Nephron progenitor cell (in vitro differentiated cells): ENCODE data around the gene EPAS1.

ENCODE experiments used
- DNase-seq: peaks from one replicate; pipeline ENCODE4 v3.0.0; 2021
- H3K27ac Mint-ChIP-seq: 2 replicates; pipeline ENCODE4 v1.8.0; 2021; ENCODE audit warnings: mild to moderate bottlenecking, moderate library complexity, mixed read lengths
- H3K27me3 Mint-ChIP-seq: 2 replicates; pipeline ENCODE4 v1.8.0; 2021; ENCODE audit warnings: mild to moderate bottlenecking, low read depth, mixed read lengths; ENCODE audit not compliant: poor library complexity
- H3K36me3 Mint-ChIP-seq: 2 replicates; pipeline ENCODE4 v1.8.0; 2021; ENCODE audit warnings: low read depth, mixed read lengths
- H3K4me1 Mint-ChIP-seq: 2 replicates; pipeline ENCODE4 v1.8.0; 2021; ENCODE audit warnings: mixed read lengths
- H3K4me3 Mint-ChIP-seq: 2 replicates; pipeline ENCODE4 v1.8.0; 2021; ENCODE audit warnings: mild to moderate bottlenecking, moderate library complexity, mixed read lengths
- H3K9me3 Mint-ChIP-seq: 2 replicates; pipeline ENCODE4 v1.8.0; 2021; ENCODE audit warnings: mild to moderate bottlenecking, moderate library complexity, mixed read lengths
- TF ChIP-seq, protein P1 (sequence below): fragments of 200-600 bp; sonication (generic); IDR thresholded peaks from 2 replicates; pipeline ENCODE4 v1.5.0; 2021; ENCODE audit warnings: antibody characterized with exemption

Gene EPAS1

GRCh38 chr2:46381263-46381849, 84.1 kb downstream of the EPAS1 start:
- H3K36me3 Mint-ChIP-seq = no peaks in the 10 kb centered on the region
- H3K4me1 Mint-ChIP-seq = peaks cover 8% of the 10 kb centered on the region
- no peak overlapping the region for H3K4me3 Mint-ChIP-seq
- TF ChIP-seq, protein P1, sequence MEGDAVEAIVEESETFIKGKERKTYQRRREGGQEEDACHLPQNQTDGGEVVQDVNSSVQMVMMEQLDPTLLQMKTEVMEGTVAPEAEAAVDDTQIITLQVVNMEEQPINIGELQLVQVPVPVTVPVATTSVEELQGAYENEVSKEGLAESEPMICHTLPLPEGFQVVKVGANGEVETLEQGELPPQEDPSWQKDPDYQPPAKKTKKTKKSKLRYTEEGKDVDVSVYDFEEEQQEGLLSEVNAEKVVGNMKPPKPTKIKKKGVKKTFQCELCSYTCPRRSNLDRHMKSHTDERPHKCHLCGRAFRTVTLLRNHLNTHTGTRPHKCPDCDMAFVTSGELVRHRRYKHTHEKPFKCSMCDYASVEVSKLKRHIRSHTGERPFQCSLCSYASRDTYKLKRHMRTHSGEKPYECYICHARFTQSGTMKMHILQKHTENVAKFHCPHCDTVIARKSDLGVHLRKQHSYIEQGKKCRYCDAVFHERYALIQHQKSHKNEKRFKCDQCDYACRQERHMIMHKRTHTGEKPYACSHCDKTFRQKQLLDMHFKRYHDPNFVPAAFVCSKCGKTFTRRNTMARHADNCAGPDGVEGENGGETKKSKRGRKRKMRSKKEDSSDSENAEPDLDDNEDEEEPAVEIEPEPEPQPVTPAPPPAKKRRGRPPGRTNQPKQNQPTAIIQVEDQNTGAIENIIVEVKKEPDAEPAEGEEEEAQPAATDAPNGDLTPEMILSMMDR = no peak
- H3K27ac Mint-ChIP-seq = no peak overlapping the region
- H3K9me3 Mint-ChIP-seq = no peaks in the 10 kb centered on the region
- no peak for DNase-seq
- H3K27me3 Mint-ChIP-seq = peaks cover 5% of the 10 kb centered on the region

DNA sequence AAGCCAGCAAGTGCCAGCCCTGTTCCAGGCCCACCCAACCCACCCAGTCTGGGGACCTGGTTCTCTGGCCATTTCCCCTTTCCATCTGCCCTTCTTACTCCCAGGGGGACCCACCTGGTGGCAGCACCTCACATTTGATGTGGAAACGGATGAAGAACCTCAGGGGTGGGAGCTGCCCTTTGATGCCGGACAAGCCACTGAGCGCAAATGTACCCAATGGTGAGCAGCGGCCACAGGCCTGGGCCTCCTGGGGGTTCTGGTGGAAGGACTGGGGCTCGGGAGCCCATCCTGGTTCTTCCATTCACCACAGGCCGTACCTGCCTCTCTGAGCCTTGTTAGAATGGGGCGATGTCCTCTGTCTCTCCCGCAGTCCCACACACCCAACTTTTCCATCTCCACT, 84.7 kb downstream of the EPAS1 start:
- Mint-ChIP-seq H3K27ac (no peak overlapping the region), H3K36me3 (no peaks in the 10 kb centered on the region), H3K27me3 (peaks cover 5% of the 10 kb centered on the region), H3K4me1 (peaks cover 8% of the 10 kb centered on the region), H3K4me3 (no peak overlapping the region), H3K9me3 (no peaks in the 10 kb centered on the region)
- TF ChIP-seq, protein P1 = no peak
- no peak for DNase-seq

GRCh38 chr2:46382331-46383112, 85.3 kb downstream of the EPAS1 start:
- H3K27me3 Mint-ChIP-seq = peaks cover 5% of the 10 kb centered on the region
- H3K36me3 Mint-ChIP-seq = no peaks in the 10 kb centered on the region
- no peak for DNase-seq
- TF ChIP-seq, protein P1 = no peak
- H3K27ac Mint-ChIP-seq = no peak overlapping the region
- peaks cover 8% of the 10 kb centered on the region for H3K4me1 Mint-ChIP-seq
- H3K9me3 Mint-ChIP-seq = no peaks in the 10 kb centered on the region
- no peak overlapping the region for H3K4me3 Mint-ChIP-seq

DNA sequence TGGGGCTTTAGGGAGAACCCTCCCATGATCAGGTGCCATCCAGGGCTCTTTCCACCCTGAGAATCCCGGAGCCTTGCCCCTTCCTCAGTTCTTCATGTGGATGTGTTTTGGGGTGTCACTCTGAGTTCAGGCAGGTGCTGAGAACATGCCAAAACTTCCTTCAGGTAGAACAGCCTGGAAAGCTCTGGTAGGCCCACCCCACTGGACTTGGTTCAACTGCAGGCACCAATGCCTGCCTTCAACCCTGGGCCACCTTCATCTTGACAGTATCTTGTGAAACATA, 85.8 kb downstream of the EPAS1 start:
- no peak overlapping the region for H3K4me3 Mint-ChIP-seq
- H3K4me1 Mint-ChIP-seq = peaks cover 8% of the 10 kb centered on the region
- TF ChIP-seq, protein P1 = no peak
- DNase-seq = no peak
- no peaks in the 10 kb centered on the region for H3K36me3 Mint-ChIP-seq
- H3K27ac Mint-ChIP-seq = no peak overlapping the region
- H3K27me3 Mint-ChIP-seq = peaks cover 5% of the 10 kb centered on the region
- no peaks in the 10 kb centered on the region for H3K9me3 Mint-ChIP-seq

- H3K4me3 Mint-ChIP-seq = no peak overlapping the region
- no peaks in the 10 kb centered on the region for H3K36me3 Mint-ChIP-seq
- H3K9me3 Mint-ChIP-seq = no peaks in the 10 kb centered on the region
- peaks cover 10% of the 10 kb centered on the region for H3K4me1 Mint-ChIP-seq
- peaks cover 5% of the 10 kb centered on the region for H3K27me3 Mint-ChIP-seq
- H3K27ac Mint-ChIP-seq = no peak overlapping the region
- no peak for DNase-seq
- TF ChIP-seq, protein P1 = no peak
Observed at GRCh38 chr2:46383784-46384456, 86.7 kb downstream of the EPAS1 start.

DNA sequence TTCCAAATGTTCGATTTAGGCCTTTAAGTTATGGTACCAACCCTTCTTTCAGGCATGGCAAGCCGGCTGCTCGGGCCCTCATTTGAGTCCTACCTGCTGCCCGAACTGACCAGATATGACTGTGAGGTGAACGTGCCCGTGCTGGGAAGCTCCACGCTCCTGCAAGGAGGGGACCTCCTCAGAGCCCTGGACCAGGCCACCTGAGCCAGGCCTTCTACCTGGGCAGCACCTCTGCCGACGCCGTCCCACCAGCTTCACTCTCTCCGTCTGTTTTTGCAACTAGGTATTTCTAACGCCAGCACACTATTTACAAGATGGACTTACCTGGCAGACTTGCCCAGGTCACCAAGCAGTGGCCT, 87.2 kb downstream of the EPAS1 start:
- Mint-ChIP-seq H3K36me3 (no peaks in the 10 kb centered on the region), H3K27ac (no peak overlapping the region), H3K9me3 (no peaks in the 10 kb centered on the region), H3K4me1 (peaks cover 10% of the 10 kb centered on the region), H3K4me3 (no peak overlapping the region), H3K27me3 (peaks cover 10% of the 10 kb centered on the region)
- DNase-seq = no peak
- TF ChIP-seq, protein P1 = no peak
